ENCODE measurements around the gene AUTS2.

The AUTS2 gene

GRCh38 chr7:69703099-69703498 lies 104.8 kb downstream of the AUTS2 start:
- no peak overlapping the region for H2AFZ ChIP-seq (ENCODE audit: low read depth, low read length, severe bottlenecking)
- peak overlapping the region; percentile 9 for H3K4me3 ChIP-seq (ENCODE audit: insufficient read depth, low read length, poor library complexity, severe bottlenecking)
- no peaks in the 10 kb centered on the region for H3K27me3 ChIP-seq (ENCODE audit: low read length)
- H3K79me2 ChIP-seq (ENCODE audit: insufficient read depth, low read length), result peaks cover 70% of the 10 kb centered on the region
- peak overlapping the region; percentile 50 for H3K4me2 ChIP-seq (ENCODE audit: low read depth, low read length, poor library complexity, severe bottlenecking)
- TF ChIP-seq CTCF (IDR thresholded peaks at IDR 0.05; ENCODE audit: insufficient read depth, low read length, poor library complexity, severe bottlenecking) (no peak), EZH2phosphoT487 (conservative IDR thresholded peaks at IDR 0.05; ENCODE audit: low read length) (no peak)
- H3K36me3 ChIP-seq (ENCODE audit: low read length), result no peaks in the 10 kb centered on the region
- peak overlapping the region; percentile 12; the same call in 1 of the 2 replicates for H3K27ac ChIP-seq (ENCODE audit: low read depth, low read length)
- H4K20me1 ChIP-seq (ENCODE audit: low read depth, low read length), result no peaks in the 10 kb centered on the region; the same call in 1 of the 2 replicates
- no peaks in the 10 kb centered on the region for H3K9me2 ChIP-seq (replicated peaks; ENCODE audit: insufficient read depth, low read length)
- no peaks in the 10 kb centered on the region for H3F3A ChIP-seq (ENCODE audit: insufficient read depth)
- H3K9ac ChIP-seq (ENCODE audit: low read length), result peak overlapping the region; percentile 8
- H3K9me3 ChIP-seq (ENCODE audit: insufficient read depth, low read length), result no peaks in the 10 kb centered on the region

GRCh38 chr7:69706070-69706469 lies 107.8 kb downstream of the AUTS2 start:
- Histone ChIP-seq H3K9ac (ENCODE audit: low read length) (no peak overlapping the region), H3K27ac (ENCODE audit: low read depth, low read length) (no peak overlapping the region), H3K4me3 (ENCODE audit: insufficient read depth, low read length, poor library complexity, severe bottlenecking) (no peak overlapping the region), H3K79me2 (ENCODE audit: insufficient read depth, low read length) (peaks cover 82% of the 10 kb centered on the region), H3K9me3 (ENCODE audit: insufficient read depth, low read length) (no peaks in the 10 kb centered on the region), H2AFZ (ENCODE audit: low read depth, low read length, severe bottlenecking) (no peak overlapping the region), H4K20me1 (ENCODE audit: low read depth, low read length) (peaks cover 24% of the 10 kb centered on the region; the same call in 1 of the 2 replicates), H3K27me3 (ENCODE audit: low read length) (no peaks in the 10 kb centered on the region), H3K4me2 (ENCODE audit: low read depth, low read length, poor library complexity, severe bottlenecking) (no peak overlapping the region), H3F3A (ENCODE audit: insufficient read depth) (no peaks in the 10 kb centered on the region), H3K36me3 (ENCODE audit: low read length) (no peaks in the 10 kb centered on the region), H3K9me2 (replicated peaks; ENCODE audit: insufficient read depth, low read length) (no peaks in the 10 kb centered on the region)
- TF ChIP-seq CTCF (IDR thresholded peaks at IDR 0.05; ENCODE audit: insufficient read depth, low read length, poor library complexity, severe bottlenecking) (no peak), EZH2phosphoT487 (conservative IDR thresholded peaks at IDR 0.05; ENCODE audit: low read length) (no peak)

- TF ChIP-seq CTCF (IDR thresholded peaks at IDR 0.05; ENCODE audit: insufficient read depth, low read length, poor library complexity, severe bottlenecking) (no peak), EZH2phosphoT487 (conservative IDR thresholded peaks at IDR 0.05; ENCODE audit: low read length) (no peak)
- H4K20me1 ChIP-seq (ENCODE audit: low read depth, low read length), result peaks cover 44% of the 10 kb centered on the region; the same call in 1 of the 2 replicates
- H3K9me3 ChIP-seq (ENCODE audit: insufficient read depth, low read length), result no peaks in the 10 kb centered on the region
- no peak overlapping the region for H3K27ac ChIP-seq (ENCODE audit: low read depth, low read length)
- H3F3A ChIP-seq (ENCODE audit: insufficient read depth), result no peaks in the 10 kb centered on the region
- no peak overlapping the region for H3K4me3 ChIP-seq (ENCODE audit: insufficient read depth, low read length, poor library complexity, severe bottlenecking)
- H3K27me3 ChIP-seq (ENCODE audit: low read length), result no peaks in the 10 kb centered on the region
- no peaks in the 10 kb centered on the region for H3K36me3 ChIP-seq (ENCODE audit: low read length)
- no peak overlapping the region for H3K9ac ChIP-seq (ENCODE audit: low read length)
- H3K9me2 ChIP-seq (replicated peaks; ENCODE audit: insufficient read depth, low read length), result no peaks in the 10 kb centered on the region
- H2AFZ ChIP-seq (ENCODE audit: low read depth, low read length, severe bottlenecking), result no peak overlapping the region
- no peak overlapping the region for H3K4me2 ChIP-seq (ENCODE audit: low read depth, low read length, poor library complexity, severe bottlenecking)
- peaks cover 83% of the 10 kb centered on the region for H3K79me2 ChIP-seq (ENCODE audit: insufficient read depth, low read length)
Measured at GRCh38 chr7:69708857-69709256, 110.6 kb downstream of the AUTS2 start.

All from SU-DHL-6 (cell line).